Measurements from ENCODE around the gene AKAP1.

DNA sequence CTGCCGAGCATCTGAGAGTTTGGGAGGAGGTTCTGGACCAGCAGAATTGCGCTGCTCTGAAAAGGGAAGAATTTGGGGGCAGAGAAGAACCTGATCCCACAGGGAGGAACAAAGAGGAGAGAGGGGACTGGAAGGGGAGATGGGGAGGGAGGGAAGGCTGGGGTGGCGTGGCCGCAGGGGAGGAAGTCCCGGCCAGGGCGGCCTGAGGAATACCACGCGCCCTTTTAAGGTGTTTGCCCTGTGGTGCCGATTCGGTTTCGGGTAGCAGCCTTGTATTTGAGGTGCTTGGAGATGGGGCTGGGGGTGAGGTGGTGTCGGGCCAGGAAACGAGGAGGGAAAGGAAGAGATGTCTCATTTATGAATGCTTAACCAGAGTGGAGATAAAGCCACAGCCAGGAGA, 51.3 kb downstream of the AKAP1 start:
- TF ChIP-seq, protein P1, sequence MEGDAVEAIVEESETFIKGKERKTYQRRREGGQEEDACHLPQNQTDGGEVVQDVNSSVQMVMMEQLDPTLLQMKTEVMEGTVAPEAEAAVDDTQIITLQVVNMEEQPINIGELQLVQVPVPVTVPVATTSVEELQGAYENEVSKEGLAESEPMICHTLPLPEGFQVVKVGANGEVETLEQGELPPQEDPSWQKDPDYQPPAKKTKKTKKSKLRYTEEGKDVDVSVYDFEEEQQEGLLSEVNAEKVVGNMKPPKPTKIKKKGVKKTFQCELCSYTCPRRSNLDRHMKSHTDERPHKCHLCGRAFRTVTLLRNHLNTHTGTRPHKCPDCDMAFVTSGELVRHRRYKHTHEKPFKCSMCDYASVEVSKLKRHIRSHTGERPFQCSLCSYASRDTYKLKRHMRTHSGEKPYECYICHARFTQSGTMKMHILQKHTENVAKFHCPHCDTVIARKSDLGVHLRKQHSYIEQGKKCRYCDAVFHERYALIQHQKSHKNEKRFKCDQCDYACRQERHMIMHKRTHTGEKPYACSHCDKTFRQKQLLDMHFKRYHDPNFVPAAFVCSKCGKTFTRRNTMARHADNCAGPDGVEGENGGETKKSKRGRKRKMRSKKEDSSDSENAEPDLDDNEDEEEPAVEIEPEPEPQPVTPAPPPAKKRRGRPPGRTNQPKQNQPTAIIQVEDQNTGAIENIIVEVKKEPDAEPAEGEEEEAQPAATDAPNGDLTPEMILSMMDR (optimal IDR thresholded peaks at IDR 0.05 in 1 of 3, IDR thresholded peaks at IDR 0.05 in 1 of 3, conservative IDR thresholded peaks at IDR 0.05 in 1 of 3; ENCODE audit: extremely low read depth in 1 of 3, insufficient read depth in 2 of 3, low read length in 3 of 3) = no peak
- TF ChIP-seq EZH2 (IDR thresholded peaks at IDR 0.05; ENCODE audit: low read length) = no peak
